ENCODE measurements around the gene SKI.

SKI gene

GRCh38 chr1:2344744-2345296 lies 116.7 kb downstream of the SKI start:
- DNase-seq: no peak

GRCh38 chr1:2345297-2346075 lies 117.4 kb downstream of the SKI start:
- no peak for DNase-seq

- no peak for DNase-seq
Observed at GRCh38 chr1:2346691-2347408, 118.7 kb downstream of the SKI start.

- DNase-seq: no peak
Observed at GRCh38 chr1:2347409-2347785, 119.3 kb downstream of the SKI start.

GRCh38 chr1:2347896-2348295 lies 119.8 kb downstream of the SKI start:
- DNase-seq: no peak

- DNase-seq: no peak
Observed at GRCh38 chr1:2348346-2349325, 120.5 kb downstream of the SKI start.

- DNase-seq: no peak
Observed at GRCh38 chr1:2349806-2350205, 121.7 kb downstream of the SKI start.

GRCh38 chr1:2350501-2350900 lies 122.4 kb downstream of the SKI start:
- DNase-seq: no peak

- no peak for DNase-seq
Observed at GRCh38 chr1:2350911-2351655, 123.0 kb downstream of the SKI start.

GRCh38 chr1:2351723-2352122 lies 123.6 kb downstream of the SKI start:
- DNase-seq: no peak

GRCh38 chr1:2352341-2352896 lies 124.3 kb downstream of the SKI start:
- no peak for DNase-seq

- no peak for DNase-seq
Observed at GRCh38 chr1:2352897-2353550, 124.9 kb downstream of the SKI start.

GRCh38 chr1:2353551-2354438 lies 125.7 kb downstream of the SKI start:
- DNase-seq: no peak

GRCh38 chr1:2354511-2355372 lies 126.6 kb downstream of the SKI start:
- no peak for DNase-seq

GRCh38 chr1:2355373-2356261 lies 127.5 kb downstream of the SKI start:
- no peak for DNase-seq

GRCh38 chr1:2356401-2356800 lies 128.3 kb downstream of the SKI start:
- no peak for DNase-seq

GRCh38 chr1:2356911-2357845 lies 129.1 kb downstream of the SKI start:
- no peak for DNase-seq
